Fibroblast of skin of left quadriceps (primary cell): Measurements from ENCODE around the gene LIPC.
A peak's percentile ranks its signal among the peaks of the same experiment; 100 is the strongest.

Experiments
- DNase-seq, 2 experiments: peaks; one replicate each; pipeline ENCODE4 v3.0.0-alpha.2; 2013; ENCODE audit warnings: low read depth in 2 of 2

The LIPC gene

GRCh38 chr15:58495891-58496408, 64.2 kb downstream of the LIPC start:
- no peak for DNase-seq

GRCh38 chr15:58497046-58497785, 65.4 kb downstream of the LIPC start:
- no peak for DNase-seq

- DNase-seq = peak; percentile 75
Observed at GRCh38 chr15:58498821-58499580, 67.2 kb downstream of the LIPC start.

GRCh38 chr15:58501006-58501405, 69.2 kb downstream of the LIPC start:
- DNase-seq = no peak

- no peak for DNase-seq
Observed at GRCh38 chr15:58501636-58502188, 69.9 kb downstream of the LIPC start.

GRCh38 chr15:58503139-58504027, 71.6 kb downstream of the LIPC start:
- DNase-seq = no peak

GRCh38 chr15:58504674-58505234, 73.0 kb downstream of the LIPC start:
- no peak for DNase-seq

- DNase-seq = no peak
Observed at GRCh38 chr15:58505581-58505980, 73.8 kb downstream of the LIPC start.

GRCh38 chr15:58506064-58506490, 74.3 kb downstream of the LIPC start:
- no peak for DNase-seq

- no peak for DNase-seq
Observed at GRCh38 chr15:58506783-58507668, 75.2 kb downstream of the LIPC start.

- no peak for DNase-seq
Observed at GRCh38 chr15:58509556-58509955, 77.8 kb downstream of the LIPC start.

GRCh38 chr15:58510715-58511598, 79.2 kb downstream of the LIPC start:
- no peak for DNase-seq

GRCh38 chr15:58511599-58511987, 79.8 kb downstream of the LIPC start:
- no peak for DNase-seq

- no peak for DNase-seq
Observed at GRCh38 chr15:58512522-58512921, 80.7 kb downstream of the LIPC start.

- DNase-seq = no peak
Observed at GRCh38 chr15:58513008-58513407, 81.2 kb downstream of the LIPC start.

- no peak for DNase-seq
Observed at GRCh38 chr15:58513726-58514336, 82.0 kb downstream of the LIPC start.

GRCh38 chr15:58515807-58516206, 84.0 kb downstream of the LIPC start:
- DNase-seq = no peak

- no peak for DNase-seq
Observed at GRCh38 chr15:58517252-58517681, 85.5 kb downstream of the LIPC start.
